Tibial artery (tissue), 4 donors: ENCODE data around the gene PCSK2.

Experiments used
- DNase-seq, 2 donors: peaks; one replicate each; pipeline ENCODE4 v3.0.0-alpha.2; 2019
- H3K27ac ChIP-seq, 2 donors: fragments of 200-600 bp; sonication (generic) in 1 of 2; 1 replicate in 1 of 2; 2 replicates in 1 of 2; pipeline ENCODE4 v1.5.1; 2018 to 2019; ENCODE audit warnings: mild to moderate bottlenecking in 1 of 2
- H3K27me3 ChIP-seq, 2 donors: fragments of 200-600 bp; sonication (generic) in 1 of 2; one replicate each; pipeline versions ENCODE4 v1.5.1 to v1.6.0; 2016 to 2019
- H3K36me3 ChIP-seq, 3 donors: fragments of 200-600 bp; sonication (generic) in 2 of 3; one replicate each; pipeline ENCODE4 v1.5.1; 2016 to 2019; ENCODE audit warnings: mild to moderate bottlenecking in 2 of 3
- H3K4me1 ChIP-seq, 4 donors: fragments of 200-600 bp; sonication (generic) in 2 of 4; 1 replicate in 3 of 4; 2 replicates in 1 of 4; pipeline ENCODE4 v1.5.1; 2016 to 2019
- H3K4me3 ChIP-seq, 2 donors: fragments of 200-600 bp; sonication (generic) in 1 of 2; 1 replicate in 1 of 2; 2 replicates in 1 of 2; pipeline ENCODE4 v1.5.1; 2018 to 2019; ENCODE audit warnings: mild to moderate bottlenecking in 2 of 2
- H3K9me3 ChIP-seq, 3 donors: fragments of 200-600 bp; sonication (generic) in 1 of 3; one replicate each; pipeline ENCODE4 v1.5.1; 2016 to 2019
- intact Hi-C: fragments of 100-400 bp; cut with DNase I; formaldehyde crosslinking; loops from one replicate; pipeline ENCODE4 v1.15.0; 2023; ENCODE audit warnings: low total_unique reads
- TF ChIP-seq, protein P1 (sequence below), 2 experiments: fragments of 200-600 bp in 1 of 2; fragments of 450-650 bp in 1 of 2; IDR thresholded peaks; one replicate each; pipeline ENCODE4 v1.5.1; 2017 to 2019; ENCODE audit warnings: antibody characterized with exemption in 2 of 2, mild to moderate bottlenecking in 1 of 2, moderate library complexity in 1 of 2

PCSK2 gene

GRCh38 chr20:17515053-17515452 lies 288.2 kb downstream of the PCSK2 start:
- H3K27ac ChIP-seq, result no peak overlapping the region
- no peak overlapping the region for H3K4me3 ChIP-seq
- intact Hi-C loops, result no loop called here
- no peaks in the 10 kb centered on the region for H3K4me1 ChIP-seq
- TF ChIP-seq, protein P1, sequence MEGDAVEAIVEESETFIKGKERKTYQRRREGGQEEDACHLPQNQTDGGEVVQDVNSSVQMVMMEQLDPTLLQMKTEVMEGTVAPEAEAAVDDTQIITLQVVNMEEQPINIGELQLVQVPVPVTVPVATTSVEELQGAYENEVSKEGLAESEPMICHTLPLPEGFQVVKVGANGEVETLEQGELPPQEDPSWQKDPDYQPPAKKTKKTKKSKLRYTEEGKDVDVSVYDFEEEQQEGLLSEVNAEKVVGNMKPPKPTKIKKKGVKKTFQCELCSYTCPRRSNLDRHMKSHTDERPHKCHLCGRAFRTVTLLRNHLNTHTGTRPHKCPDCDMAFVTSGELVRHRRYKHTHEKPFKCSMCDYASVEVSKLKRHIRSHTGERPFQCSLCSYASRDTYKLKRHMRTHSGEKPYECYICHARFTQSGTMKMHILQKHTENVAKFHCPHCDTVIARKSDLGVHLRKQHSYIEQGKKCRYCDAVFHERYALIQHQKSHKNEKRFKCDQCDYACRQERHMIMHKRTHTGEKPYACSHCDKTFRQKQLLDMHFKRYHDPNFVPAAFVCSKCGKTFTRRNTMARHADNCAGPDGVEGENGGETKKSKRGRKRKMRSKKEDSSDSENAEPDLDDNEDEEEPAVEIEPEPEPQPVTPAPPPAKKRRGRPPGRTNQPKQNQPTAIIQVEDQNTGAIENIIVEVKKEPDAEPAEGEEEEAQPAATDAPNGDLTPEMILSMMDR (IDR thresholded peaks at IDR 0.05), result no peak
- no peaks in the 10 kb centered on the region for H3K36me3 ChIP-seq
- no peaks in the 10 kb centered on the region for H3K9me3 ChIP-seq
- no peak for DNase-seq
- no peaks in the 10 kb centered on the region for H3K27me3 ChIP-seq

DNA sequence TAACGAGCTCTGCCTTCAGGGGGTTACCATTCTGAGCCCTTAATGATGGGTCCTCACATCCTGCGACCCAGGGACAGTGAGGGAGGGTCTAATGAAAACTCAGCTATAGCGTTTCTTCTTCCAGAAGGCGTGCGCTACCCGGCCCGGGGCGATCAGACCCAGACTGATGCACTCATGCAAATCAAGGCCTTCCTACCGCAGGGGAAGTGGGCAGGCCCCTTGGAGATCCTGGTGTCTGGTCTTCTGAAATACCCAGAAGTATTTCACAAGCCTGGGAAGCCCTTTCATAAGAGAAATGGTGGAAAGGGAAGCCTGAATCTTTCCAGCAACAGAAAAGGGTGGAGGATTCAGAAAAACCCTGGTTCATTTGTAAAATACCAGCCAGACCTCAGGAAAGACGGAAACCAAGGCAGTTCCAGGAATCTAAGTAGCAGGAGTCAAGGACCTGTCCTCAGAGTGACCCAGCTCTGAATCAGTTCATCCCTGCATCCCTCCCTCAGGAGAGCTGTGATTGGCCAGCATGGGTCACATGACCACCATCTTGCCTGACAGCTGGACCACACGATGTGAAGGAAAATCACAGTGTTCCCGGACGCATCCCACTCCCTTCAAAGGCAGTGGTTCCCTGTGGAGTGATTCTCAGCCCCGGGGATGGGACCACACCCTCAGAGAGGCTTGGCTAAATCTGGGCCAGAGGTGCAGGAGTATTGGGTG lies 291.7 kb downstream of the PCSK2 start:
- Histone ChIP-seq H3K4me3 (no peak overlapping the region), H3K27me3 (no peaks in the 10 kb centered on the region), H3K4me1 (no peaks in the 10 kb centered on the region), H3K36me3 (no peaks in the 10 kb centered on the region), H3K9me3 (no peaks in the 10 kb centered on the region), H3K27ac (no peak overlapping the region)
- intact Hi-C loops, result no loop called here
- TF ChIP-seq, protein P1 (IDR thresholded peaks at IDR 0.05), result no peak
- DNase-seq, result no peak

DNA sequence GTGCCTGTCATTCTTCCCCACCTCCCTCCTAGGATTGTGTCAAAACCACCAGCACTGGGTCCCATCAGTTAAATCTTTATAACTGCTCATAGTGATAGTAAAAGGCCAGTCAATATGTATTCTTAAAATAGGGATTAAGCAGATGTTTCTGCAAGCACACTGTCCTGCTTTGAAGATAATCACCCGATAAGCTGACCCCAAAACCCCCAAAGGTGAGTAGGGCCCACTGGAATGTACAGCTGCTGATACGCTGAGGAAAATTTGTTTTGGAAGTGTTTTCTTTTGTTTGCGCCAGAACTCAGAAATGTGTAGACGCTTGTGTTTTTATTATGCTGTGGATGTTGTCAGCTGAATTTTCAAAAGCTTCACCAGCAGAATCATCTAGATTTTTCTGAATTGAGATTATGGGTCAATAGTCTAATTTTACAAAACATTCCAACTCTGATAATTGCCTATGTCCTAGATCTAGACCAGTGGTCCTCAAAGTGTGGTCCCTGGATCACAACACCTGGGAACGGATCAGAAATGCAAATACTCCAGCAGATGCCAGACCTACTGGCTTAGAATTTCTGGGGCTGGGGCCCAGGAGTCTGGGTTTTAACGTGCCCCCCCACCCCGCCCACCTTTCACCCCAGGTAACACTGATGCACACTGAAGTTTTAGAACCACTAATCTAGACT lies 292.9 kb downstream of the PCSK2 start:
- Histone ChIP-seq H3K4me1 (no peaks in the 10 kb centered on the region), H3K27ac (no peak overlapping the region), H3K36me3 (no peaks in the 10 kb centered on the region), H3K9me3 (no peaks in the 10 kb centered on the region), H3K4me3 (no peak overlapping the region), H3K27me3 (no peaks in the 10 kb centered on the region)
- no peak for DNase-seq
- intact Hi-C loops, result no loop called here
- TF ChIP-seq, protein P1 (IDR thresholded peaks at IDR 0.05), result no peak

DNA sequence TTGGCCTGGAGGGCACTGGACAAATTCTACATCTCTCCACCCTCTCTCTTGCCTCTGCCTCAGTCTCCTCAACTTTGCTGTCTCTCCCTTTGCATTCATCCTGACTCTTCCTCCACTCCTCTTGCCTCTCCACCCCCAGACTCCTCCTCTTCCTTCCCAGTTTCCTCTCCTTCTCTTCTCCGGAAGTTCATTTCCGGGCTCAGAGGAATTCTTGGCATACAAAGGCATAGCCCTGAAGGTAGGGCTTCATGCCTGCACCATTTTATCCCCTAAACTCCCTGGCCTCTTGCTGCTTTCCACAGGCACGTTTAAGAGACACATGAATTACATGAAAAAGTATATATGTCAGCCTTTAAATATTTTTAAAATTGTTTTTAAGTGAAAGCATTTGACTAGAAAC lies 293.7 kb downstream of the PCSK2 start:
- no peak for DNase-seq
- TF ChIP-seq, protein P1 (IDR thresholded peaks at IDR 0.05), result no peak
- no peaks in the 10 kb centered on the region for H3K27me3 ChIP-seq
- no peak overlapping the region for H3K4me3 ChIP-seq
- intact Hi-C loops, result no loop called here
- H3K27ac ChIP-seq, result no peak overlapping the region
- no peaks in the 10 kb centered on the region for H3K36me3 ChIP-seq
- H3K9me3 ChIP-seq, result no peaks in the 10 kb centered on the region
- H3K4me1 ChIP-seq, result no peaks in the 10 kb centered on the region

GRCh38 chr20:17522528-17522927 lies 295.7 kb downstream of the PCSK2 start:
- no peaks in the 10 kb centered on the region for H3K9me3 ChIP-seq
- no peak overlapping the region for H3K27ac ChIP-seq
- no peaks in the 10 kb centered on the region for H3K4me1 ChIP-seq
- H3K27me3 ChIP-seq, result no peaks in the 10 kb centered on the region
- TF ChIP-seq, protein P1 (IDR thresholded peaks at IDR 0.05), result no peak
- no peaks in the 10 kb centered on the region for H3K36me3 ChIP-seq
- no peak overlapping the region for H3K4me3 ChIP-seq
- intact Hi-C loops, result no loop called here
- DNase-seq, result no peak
